GM10248 (cell line): Measurements from ENCODE around the gene S100A6.
"Not testable (repeated sequence)": the region's sequence is repeated elsewhere in the genome, so short reads cannot be mapped to it uniquely, and the experiment has no call there.

Experiments used
- CTCF ChIA-PET: fragments of 300-600 bp; sonication (Branson Sonifier 250); formaldehyde crosslinking; extraction: SDS; loops from one replicate; lab custom pipeline; 2021; ENCODE audit warnings: antibody characterized with exemption; lab: Yijun Ruan, JAX
- POLR2A ChIA-PET: fragments of 350-650 bp; sonication (Branson Sonifier 250); formaldehyde crosslinking; extraction: SDS; loops from one replicate; lab custom pipeline; 2020; ENCODE audit warnings: antibody characterized with exemption; lab: Yijun Ruan, JAX
- DNase-seq: peaks from one replicate; pipeline ENCODE4 v3.0.0; 2012; ENCODE audit errors: extremely low spot score
- CTCF ChIP-seq: IDR thresholded peaks from 2 replicates; pipeline ENCODE4 v1.5.1; 2012; ENCODE audit warnings: mild to moderate bottlenecking, low read depth; ENCODE audit errors: extremely low read depth, missing control alignments, control extremely low read depth

S100A6 gene

GRCh38 chr1:153535242-153536011, at the start of gene S100A6:
TSS of gene S100A6 (minus strand) at chr1:153535991. CDS start at chr1:153535339, 652 bp downstream.
- TF ChIP-seq CTCF: no peak
- ChIA-PET POLR2A (interaction anchor here (1.3 kb wide), 1 partner anchor 455 kb away, joined by 5 read pairs; the partner anchor contains the start of gene RPS27), CTCF (interaction anchor here (1.0 to 8.8 kb wide), 14 partner anchors 10 to 452 kb away, joined by 3 to 126 read pairs (median 6); partner anchors contain the start of genes S100A13, S100A2, S100A3 and S100A4)
- peak; percentile 39 for DNase-seq

- DNase-seq: no peak
- ChIA-PET POLR2A (interaction anchor here (1.2 kb wide), 1 partner anchor 14 kb away, joined by 3 read pairs; no protein-coding TSS in a partner anchor), CTCF (interaction anchor here (1.1 to 1.7 kb wide), 2 partner anchors 13 to 33 kb away, joined by 3 to 10 read pairs; no protein-coding TSS in a partner anchor)
- TF ChIP-seq CTCF: no peak
Measured at GRCh38 chr1:153585006-153585405, 49.2 kb upstream of the S100A6 start.

- CTCF ChIA-PET: interaction anchor here (1.2 to 1.7 kb wide), 2 partner anchors 12 to 73 kb away, joined by 4 to 10 read pairs; no protein-coding TSS in a partner anchor
- POLR2A ChIA-PET: interaction anchor here (1.2 kb wide), 1 partner anchor 15 kb away, joined by 3 read pairs; no protein-coding TSS in a partner anchor
- DNase-seq: no peak
- TF ChIP-seq CTCF: no peak
Measured at GRCh38 chr1:153583976-153584375, 48.2 kb upstream of the S100A6 start.

GRCh38 chr1:153583514-153583913, 47.7 kb upstream of the S100A6 start:
- DNase-seq, POLR2A ChIA-PET: not testable (repeated sequence)
- CTCF ChIA-PET: interaction anchor here (1.2 kb wide), 1 partner anchor 73 kb away, joined by 4 read pairs; no protein-coding TSS in a partner anchor

GRCh38 chr1:153582836-153583235, 47.0 kb upstream of the S100A6 start:
- CTCF ChIA-PET: interaction anchor here (1.6 kb wide), 1 partner anchor 9 kb away, joined by 4 read pairs; no protein-coding TSS in a partner anchor
- POLR2A ChIA-PET: not testable (repeated sequence)

GRCh38 chr1:153578936-153579335, 43.1 kb upstream of the S100A6 start:
- POLR2A ChIA-PET: no interaction called here
- CTCF ChIA-PET: interaction anchor here (1.4 to 3.9 kb wide), 4 partner anchors 10 to 49 kb away, joined by 8 to 22 read pairs (median 12); partner anchors contain the start of genes S100A1 and S100A13
- no peak for TF ChIP-seq CTCF
- DNase-seq: no peak

More at GRCh38 chr1:153582836-153583235, 47.0 kb upstream of the S100A6 start:
- not testable (repeated sequence) for DNase-seq

- ChIA-PET POLR2A (no interaction called here), CTCF (interaction anchor here (1.4 to 3.9 kb wide), 5 partner anchors 10 to 68 kb away, joined by 8 to 22 read pairs (median 9); partner anchors contain the start of genes S100A1 and S100A13)
- no peak for TF ChIP-seq CTCF
- DNase-seq: no peak
Measured at GRCh38 chr1:153578490-153578889, 42.7 kb upstream of the S100A6 start.
